ENCODE data around the gene GALNT15. TPM values are rescaled to one million over a fixed set of nuclear protein-coding genes. Genes with fewer than 3 reads are reported as not detected.

GALNT15 gene
- total RNA-seq, 3 donors from 2014 or later, result 68.5 to 492 (median 215) TPM

GRCh38 chr3:16231983-16232382 lies 57.5 kb downstream of the GALNT15 start:
- H3K36me3 ChIP-seq, result no peaks in the 10 kb centered on the region
- no peaks in the 10 kb centered on the region for H3K27me3 ChIP-seq
- DNase-seq (ENCODE audit: low spot score in 2 of 2), result no peak
- TF ChIP-seq POLR2AphosphoS5 (IDR thresholded peaks at IDR 0.05) (no peak), CTCF (IDR thresholded peaks at IDR 0.05) (no peak), POLR2A (IDR thresholded peaks at IDR 0.05) (no peak)
- H3K4me1 ChIP-seq, result no peaks in the 10 kb centered on the region
- H3K4me3 ChIP-seq, result no peak overlapping the region
- intact Hi-C loops (cut with DNase I; ENCODE audit: low total_unique reads), result no loop called here
- no peak overlapping the region for H3K27ac ChIP-seq
- H3K9me3 ChIP-seq, result no peaks in the 10 kb centered on the region

- no peak overlapping the region for H3K4me3 ChIP-seq
- no peaks in the 10 kb centered on the region for H3K36me3 ChIP-seq
- no peaks in the 10 kb centered on the region for H3K4me1 ChIP-seq
- no peaks in the 10 kb centered on the region for H3K27me3 ChIP-seq
- TF ChIP-seq CTCF (IDR thresholded peaks at IDR 0.05), result no peak
- no peak for TF ChIP-seq POLR2AphosphoS5 (IDR thresholded peaks at IDR 0.05)
- no peak for TF ChIP-seq POLR2A (IDR thresholded peaks at IDR 0.05)
- no peaks in the 10 kb centered on the region for H3K9me3 ChIP-seq
- H3K27ac ChIP-seq, result no peak overlapping the region
- no peak for DNase-seq (ENCODE audit: low spot score in 2 of 2)
- intact Hi-C loops (cut with DNase I; ENCODE audit: low total_unique reads), result no loop called here
Measured at GRCh38 chr3:16233806-16234205, 59.3 kb downstream of the GALNT15 start.

GRCh38 chr3:16234281-16234680 lies 59.8 kb downstream of the GALNT15 start:
- Histone ChIP-seq H3K36me3 (no peaks in the 10 kb centered on the region), H3K9me3 (no peaks in the 10 kb centered on the region), H3K4me3 (no peak overlapping the region), H3K27ac (no peak overlapping the region), H3K4me1 (no peaks in the 10 kb centered on the region), H3K27me3 (no peaks in the 10 kb centered on the region)
- no peak for DNase-seq (ENCODE audit: low spot score in 2 of 2)
- TF ChIP-seq POLR2A (IDR thresholded peaks at IDR 0.05) (no peak), POLR2AphosphoS5 (IDR thresholded peaks at IDR 0.05) (no peak), CTCF (IDR thresholded peaks at IDR 0.05) (no peak)
- intact Hi-C loops (cut with DNase I; ENCODE audit: low total_unique reads), result no loop called here

- TF ChIP-seq POLR2A (IDR thresholded peaks at IDR 0.05) (no peak), POLR2AphosphoS5 (IDR thresholded peaks at IDR 0.05) (no peak), CTCF (IDR thresholded peaks at IDR 0.05) (no peak)
- Histone ChIP-seq H3K4me1 (no peaks in the 10 kb centered on the region), H3K27me3 (no peaks in the 10 kb centered on the region), H3K4me3 (no peak overlapping the region), H3K36me3 (no peaks in the 10 kb centered on the region), H3K9me3 (no peaks in the 10 kb centered on the region), H3K27ac (no peak overlapping the region)
- intact Hi-C loops (cut with DNase I; ENCODE audit: low total_unique reads), result no loop called here
- no peak for DNase-seq (ENCODE audit: low spot score in 2 of 2)
Measured at GRCh38 chr3:16236030-16236639, 61.7 kb downstream of the GALNT15 start.

GRCh38 chr3:16236856-16237393 lies 62.4 kb downstream of the GALNT15 start:
- H3K4me3 ChIP-seq, result no peak overlapping the region
- TF ChIP-seq POLR2A (IDR thresholded peaks at IDR 0.05), result no peak
- TF ChIP-seq CTCF (IDR thresholded peaks at IDR 0.05), result no peak
- no peak for TF ChIP-seq POLR2AphosphoS5 (IDR thresholded peaks at IDR 0.05)
- H3K27ac ChIP-seq, result peak overlapping the region in 1 of 2 donors; percentile 11
- H3K27me3 ChIP-seq, result no peaks in the 10 kb centered on the region
- no peak for DNase-seq (ENCODE audit: low spot score in 2 of 2)
- intact Hi-C loops (cut with DNase I; ENCODE audit: low total_unique reads), result no loop called here
- H3K9me3 ChIP-seq, result no peaks in the 10 kb centered on the region
- no peaks in the 10 kb centered on the region for H3K4me1 ChIP-seq
- no peaks in the 10 kb centered on the region for H3K36me3 ChIP-seq

Data from breast epithelium (tissue), 4 donors.